K562 (cell line): ENCODE data around the gene RAB31. TPM values are rescaled to one million over a fixed set of nuclear protein-coding genes. Genes with fewer than 3 reads are reported as not detected.

Experiments used
- ATAC-seq: fragments of 200-7000 bp; cut with Tn5 transposase; 3 replicates; pipeline ENCODE4 v1.9.1; 2020; ENCODE audit warnings: moderate library complexity
- BruUV-seq: library from RNA; stranded (reverse); fragments of 400-500 nt; replicated peaks from 2 replicates; lab custom pipeline; 2021; lab: Mats Ljungman, UMichigan
- CTCF ChIA-PET: fragments of 300-600 bp; formaldehyde crosslinking; extraction: SDS; loops from one replicate; lab custom pipeline; 2021; ENCODE audit warnings: low intra/inter-chr PET ratio; lab: Yijun Ruan, JAX
- POLR2A ChIA-PET: fragments of 300-600, 350-650 bp; sonication (Branson Sonifier 250); formaldehyde crosslinking; extraction: SDS; loops from one replicate; lab custom pipeline; 2021; ENCODE audit warnings: antibody characterized with exemption, inconsistent platforms; lab: Yijun Ruan, JAX
- DNase-seq, 4 experiments: peaks; one replicate each; pipeline versions ENCODE4 v3.0.0 to v3.0.0-alpha.2; 2011 to 2018; ENCODE audit warnings: low spot score in 3 of 4, mixed read lengths in 3 of 4; ENCODE audit errors: extremely low read depth in 1 of 4
- FAIRE-seq: peaks from 2 replicates; lab custom pipeline; 2011; peaks lifted over from hg19 to GRCh38; lab: Jason Lieb, UNC
- H2AFZ ChIP-seq: 2 replicates; pipeline ENCODE4 v1.6.0; 2011; ENCODE audit warnings: low read depth, low read length, control low read depth, inconsistent platforms
- H3K27ac ChIP-seq: fragments of 200-600 bp; 3 replicates; pipeline ENCODE4 v1.8.0; 2011; ENCODE audit warnings: low read depth, mild to moderate bottlenecking, control low read depth, inconsistent platforms, low read length, moderate library complexity, mixed read lengths; ENCODE audit errors: extremely low read depth
- H3K27me3 ChIP-seq, 2 experiments: fragments of 300-600 bp in 1 of 2; 2 replicates in 1 of 2; 3 replicates in 1 of 2; pipeline versions ENCODE4 v1.6.0 to v1.8.0; 2011; ENCODE audit warnings: inconsistent platforms in 2 of 2, low read length in 2 of 2, mild to moderate bottlenecking in 1 of 2, mixed read lengths in 1 of 2, moderate library complexity in 1 of 2; ENCODE audit not compliant: control insufficient read depth in 2 of 2, insufficient read depth in 2 of 2
- H3K36me3 ChIP-seq: fragments of 300-600 bp; 3 replicates; pipeline ENCODE4 v1.8.0; 2011; ENCODE audit warnings: mild to moderate bottlenecking, low read length, inconsistent platforms; ENCODE audit not compliant: control insufficient read depth, insufficient read depth
- H3K4me1 ChIP-seq, 2 experiments: fragments of 200-600 bp in 1 of 2; replicated peaks in 1 of 2; 2 replicates in 1 of 2; 3 replicates in 1 of 2; pipeline versions ENCODE4 v1.5.1 to v1.8.0; 2011; ENCODE audit warnings: inconsistent platforms in 2 of 2, low read length in 2 of 2, mild to moderate bottlenecking in 1 of 2, mixed read lengths in 1 of 2, moderate library complexity in 1 of 2; ENCODE audit not compliant: control insufficient read depth in 2 of 2, insufficient read depth in 2 of 2
- H3K4me2 ChIP-seq: 2 replicates; pipeline ENCODE4 v1.6.1; 2011; ENCODE audit warnings: low read length, control low read depth, inconsistent platforms, mixed read lengths; ENCODE audit not compliant: insufficient read depth
- H3K4me3 ChIP-seq: fragments of 200-600 bp; sonication (generic), shearing (Covaris generic); 2 replicates; pipeline ENCODE4 v1.5.1; 2016; ENCODE audit warnings: control low read depth, inconsistent platforms
- H3K79me2 ChIP-seq: fragments of 200-600 bp; 3 replicates; pipeline ENCODE4 v1.8.0; 2011; ENCODE audit warnings: low read length, inconsistent platforms; ENCODE audit not compliant: control insufficient read depth, insufficient read depth
- H3K9ac ChIP-seq, 2 experiments: 2 replicates each; pipeline versions ENCODE4 v1.6.0 to v1.6.1; 2011; ENCODE audit warnings: low read depth in 2 of 2, low read length in 2 of 2, control low read depth in 1 of 2, inconsistent platforms in 1 of 2, mild to moderate bottlenecking in 1 of 2, mixed read lengths in 1 of 2; ENCODE audit not compliant: insufficient read depth in 1 of 2
- H3K9me1 ChIP-seq: one replicate; pipeline ENCODE4 v1.6.0; 2011; ENCODE audit warnings: inconsistent platforms, mild to moderate bottlenecking, low read length, moderate library complexity; ENCODE audit not compliant: control insufficient read depth, insufficient read depth
- H3K9me3 ChIP-seq: replicated peaks from 2 replicates; pipeline ENCODE4 v1.5.1; 2011; ENCODE audit warnings: low read depth, low read length, inconsistent platforms; ENCODE audit not compliant: control insufficient read depth, insufficient read depth
- H4K20me1 ChIP-seq: replicated peaks from 2 replicates; pipeline ENCODE4 v1.6.1; 2011; ENCODE audit warnings: low read length, inconsistent platforms, mixed read lengths; ENCODE audit not compliant: control insufficient read depth, insufficient read depth
- CHD2 ChIP-seq: IDR thresholded peaks from 2 replicates; pipeline ENCODE4 v1.6.1; 2011; ENCODE audit warnings: low read depth, low read length
- ETS1 ChIP-seq: conservative IDR thresholded peaks from 2 replicates; pipeline ENCODE4 v1.6.1; 2011; ENCODE audit warnings: low read depth, mild to moderate bottlenecking, low read length; ENCODE audit not compliant: control insufficient read depth
- GTF2E2 ChIP-seq: fragments of 200-800 bp; sonication (Bioruptor generic); IDR thresholded peaks from 2 replicates; pipeline ENCODE4 v1.6.1; 2016; ENCODE audit warnings: missing genetic modification characterization, missing compliant biosample characterization
- HNRNPH1 ChIP-seq: fragments of 200-400 bp; formaldehyde crosslinking; optimal IDR thresholded peaks from 2 replicates; pipeline ENCODE3; 2017; ENCODE audit warnings: low read depth, mild to moderate bottlenecking, low read length, moderate library complexity
- NFYB ChIP-seq: IDR thresholded peaks from 2 replicates; pipeline ENCODE4 v1.6.1; 2011; ENCODE audit warnings: mild to moderate bottlenecking, moderate library complexity; ENCODE audit not compliant: insufficient read length; ENCODE audit errors: extremely low read depth
- NR2C1 ChIP-seq, 2 experiments: fragments of 450-650 bp; IDR thresholded peaks; 2 replicates each; pipeline ENCODE4 v1.6.1; 2017; ENCODE audit warnings: mild to moderate bottlenecking in 2 of 2, antibody characterized with exemption in 1 of 2, inconsistent platforms in 1 of 2, missing compliant biosample characterization in 1 of 2, missing genetic modification characterization in 1 of 2
- PHB ChIP-seq: fragments of 250-450 bp; sonication (Bioruptor Pico); IDR thresholded peaks from 2 replicates; pipeline ENCODE4 v1.5.0; 2021
- RBM25 ChIP-seq: fragments of 200-400 bp; formaldehyde crosslinking; IDR thresholded peaks from 2 replicates; pipeline ENCODE4 v1.6.1; 2018; ENCODE audit warnings: low read length, low read depth, moderate library complexity; ENCODE audit not compliant: severe bottlenecking
- RUNX1 ChIP-seq: sonication (generic); IDR thresholded peaks from 2 replicates; pipeline ENCODE4 v1.6.1; 2016; ENCODE audit warnings: antibody characterized with exemption, low read depth
- TBL1XR1 ChIP-seq, 2 experiments: IDR thresholded peaks; 2 replicates each; pipeline ENCODE4 v1.6.1; 2012; ENCODE audit warnings: improper control_type of control experiment in 2 of 2, low read length in 2 of 2, mild to moderate bottlenecking in 1 of 2
- TCF3 ChIP-seq: sonication (generic); formaldehyde crosslinking; IDR thresholded peaks from 2 replicates; pipeline ENCODE4 v1.4.0; 2020; ENCODE audit warnings: mild to moderate bottlenecking, missing genetic modification reagents
- TCF7L2 ChIP-seq: fragments of 150-350 bp; IDR thresholded peaks from 2 replicates; pipeline ENCODE4 v1.6.1; 2016; ENCODE audit warnings: low read depth, mild to moderate bottlenecking, low read length, moderate library complexity
- XRCC3 ChIP-seq: fragments of 450-650 bp; IDR thresholded peaks from 2 replicates; pipeline ENCODE4 v1.6.1; 2017; ENCODE audit warnings: mild to moderate bottlenecking, moderate library complexity
- ZNF140 ChIP-seq: fragments of 250-450 bp; sonication (Bioruptor Pico); IDR thresholded peaks from 2 replicates; pipeline ENCODE4 v1.8.0; 2021; ENCODE audit warnings: moderate library complexity, mild to moderate bottlenecking, inconsistent platforms
- ZNF212 ChIP-seq: fragments of 450-650 bp; formaldehyde crosslinking; IDR thresholded peaks from 2 replicates; pipeline ENCODE4 v1.4.0; 2020; ENCODE audit warnings: mild to moderate bottlenecking
- ZNF764 ChIP-seq: fragments of 250-450 bp; sonication (Bioruptor Pico); IDR thresholded peaks from 2 replicates; pipeline ENCODE4 v1.4.0; 2020; ENCODE audit warnings: low read depth, mild to moderate bottlenecking, moderate library complexity
- WGBS: fragments of 100-300 bp; shearing (Covaris generic); methylation state at CpG from one replicate; pipeline ENCODE4 v1.1.6; 2016; ENCODE audit warnings: low coverage, mixed read lengths; ENCODE audit not compliant: insufficient coverage; ENCODE audit errors: missing lambda C conversion rate; 5-methylcytosine and 5-hydroxymethylcytosine counted together
- in situ Hi-C: fragments of 300-500 bp; cut with MboI; formaldehyde crosslinking; loops from 4 replicates; pipeline ENCODE4 v1.15.0; 2018; ENCODE audit warnings: inconsistent platforms, mixed read lengths
- intact Hi-C: fragments of 100-400 bp; cut with micrococcal nuclease; formaldehyde crosslinking; loops from 2 replicates; pipeline ENCODE4 v1.14.2; 2022
- polyA plus RNA-seq, 8 experiments: library from polyadenylated mRNA; depleted of rRNA in 4 of 8; stranded (reverse) in 5 of 8; unstranded in 3 of 8; fragments of >200 nt; fragmentation: Nextera tagmentation in 2 of 8; fragmentation: Illumina TruSeq in 1 of 8; extraction: Ambion mirVana in 2 of 8; extraction: Trizol in 1 of 8; gene quantifications; 2 replicates each; pipeline versions ENCODE4 v1.2.1 to v1.2.3, GENCODE V29; 2011 to 2014; ENCODE audit warnings: inconsistent platforms in 1 of 8, missing spikeins in 1 of 8
- total RNA-seq, 7 experiments: library from RNA; depleted of rRNA in 6 of 7; stranded (reverse); fragments of >200 nt in 6 of 7; fragmentation: Illumina TruSeq in 2 of 7; extraction: Trizol in 2 of 7; gene quantifications; 2 replicates each; pipeline versions ENCODE4 v1.2.1 to v1.2.3, GENCODE V29; 2011 to 2021; ENCODE audit warnings: low replicate concordance in 1 of 7

The RAB31 gene
- total and polyA plus RNA-seq, 9 of the 15 experiments (the other 6 are each of a cell fraction or from before 2014, with no cell fraction given), result 20.7 to 70.4 (median 41.3) TPM

- ChIA-PET CTCF (no interaction called here), POLR2A (interaction anchor here (0.6 to 3.6 kb wide), 7 partner anchors 9 to 1326 kb away, joined by 3 to 19 read pairs (median 4); no protein-coding TSS in a partner anchor)
- BruUV-seq, result no TSS peak
- H2AFZ ChIP-seq, result no peak overlapping the region
- in situ Hi-C loops (no loop called here), intact Hi-C loops (no loop called here)
- TF ChIP-seq RBM25 (no peak), NFYB (no peak), ZNF212 (CRISPR knock-in tag) (no peak), TCF7L2 (no peak), NR2C1 (IDR thresholded peaks at IDR 0.05) (no peak), NR2C1 (tag; IDR thresholded peaks at IDR 0.05) (no peak)
- peaks cover 10% of the 10 kb centered on the region for H3K9me3 ChIP-seq
- no peaks in the 10 kb centered on the region for H3K9me1 ChIP-seq
- FAIRE-seq, result no peak
- peaks cover 31% of the 10 kb centered on the region; the same call in 2 of the 3 replicates for H3K36me3 ChIP-seq
- no peak overlapping the region for H3K4me2 ChIP-seq
- H4K20me1 ChIP-seq, result no peaks in the 10 kb centered on the region
- H3K4me3 ChIP-seq, result no peak overlapping the region
- no peak overlapping the region for H3K27ac ChIP-seq
- no peak for ATAC-seq
- DNase-seq, result no peak
- 42% methylated on average over 4 of the region's 4 CpGs for WGBS
- H3K27me3 ChIP-seq, result no peaks in the 10 kb centered on the region
- H3K9ac ChIP-seq, result no peak overlapping the region
- H3K79me2 ChIP-seq, result no peaks in the 10 kb centered on the region
- H3K4me1 ChIP-seq, result peaks cover 3 to 12% of the 10 kb centered on the region in 2 experiments; a peak in 4 of 5 replicates
Observed at GRCh38 chr18:9860682-9861081, 152.6 kb downstream of the RAB31 start.

DNA sequence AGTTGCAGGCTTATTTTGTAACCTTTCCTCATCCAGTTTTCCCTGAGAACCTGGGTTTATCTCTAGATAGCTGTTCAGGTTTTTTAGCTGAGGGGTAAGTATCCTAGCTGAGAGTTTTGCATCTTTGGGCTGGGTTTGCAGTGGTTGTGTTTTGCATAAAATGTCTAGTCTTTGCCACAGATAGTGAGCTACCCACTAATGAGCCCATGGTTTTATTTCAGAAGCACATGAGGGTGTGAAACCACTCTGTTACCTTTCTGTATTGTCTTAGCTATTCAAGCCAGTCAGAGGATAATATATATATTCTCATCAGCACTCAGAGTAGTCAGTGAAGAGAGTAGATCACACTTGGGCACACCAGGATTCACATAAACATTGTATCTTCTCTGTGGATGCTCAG lies 153.1 kb downstream of the RAB31 start:
- H3K9me1 ChIP-seq, result no peaks in the 10 kb centered on the region
- peaks cover 31% of the 10 kb centered on the region; the same call in 2 of the 3 replicates for H3K36me3 ChIP-seq
- no TSS peak for BruUV-seq
- H3K4me2 ChIP-seq, result no peak overlapping the region
- intact Hi-C loops, result no loop called here
- ATAC-seq, result no peak
- no peak overlapping the region for H3K27ac ChIP-seq
- H3K79me2 ChIP-seq, result no peaks in the 10 kb centered on the region
- no peaks in the 10 kb centered on the region for H3K27me3 ChIP-seq
- H4K20me1 ChIP-seq, result no peaks in the 10 kb centered on the region
- no peak overlapping the region for H3K9ac ChIP-seq
- H3K4me1 ChIP-seq, result peaks cover 3 to 9% of the 10 kb centered on the region in 2 experiments; a peak in 4 of 5 replicates
- DNase-seq, result no peak
- TF ChIP-seq GTF2E2 (tag) (no peak), HNRNPH1 (no peak), ETS1 (no peak), XRCC3 (no peak), CHD2 (no peak), ZNF764 (no peak), TBL1XR1 (IDR thresholded peaks at IDR 0.05; ENCODE audit: low read length in 2 of 2) (no peak), PHB (CRISPR knock-in tag) (no peak), TCF3 (CRISPR knock-in tag) (no peak), ZNF140 (CRISPR knock-in tag) (no peak), RUNX1 (no peak), RBM25 (no peak)
- no peak for FAIRE-seq
- H2AFZ ChIP-seq, result no peak overlapping the region
- ChIA-PET POLR2A (interaction anchor here (0.6 to 3.6 kb wide), 9 partner anchors 9 to 1326 kb away, joined by 3 to 19 read pairs (median 3); no protein-coding TSS in a partner anchor), CTCF (no interaction called here)
- peaks cover 13% of the 10 kb centered on the region for H3K9me3 ChIP-seq
- in situ Hi-C loops, result no loop called here
- H3K4me3 ChIP-seq, result no peak overlapping the region
